Natural killer cell (primary cell): ENCODE results near the gene UTS2R. TPM values are rescaled to one million over a fixed set of nuclear protein-coding genes. Genes with fewer than 3 reads are reported as not detected.

Source experiments
- ATAC-seq, 3 donors: fragments of 150-1000 bp in 2 of 3; fragments of 200-7000 bp in 1 of 3; cut with Tn5 transposase; 1 replicate in 1 of 3; 2 replicates in 2 of 3; pipeline ENCODE4 v1.10.0; 2021; ENCODE audit warnings: mild to moderate bottlenecking in 2 of 3, moderate library complexity in 2 of 3
- DNase-seq, 2 donors: peaks; one replicate each; pipeline versions ENCODE4 v3.0.0 to v3.0.0-alpha.2; 2013 to 2021; ENCODE audit warnings: mixed read lengths in 1 of 2
- H3K27ac ChIP-seq: one replicate; pipeline ENCODE4 v1.5.1; 2013; ENCODE audit warnings: mild to moderate bottlenecking, low read length
- H3K27me3 ChIP-seq: one replicate; pipeline ENCODE4 v1.6.1; 2013; ENCODE audit warnings: low read length; ENCODE audit not compliant: control insufficient read depth, insufficient read depth
- H3K36me3 ChIP-seq: one replicate; pipeline ENCODE4 v1.6.1; 2013; ENCODE audit warnings: low read length; ENCODE audit not compliant: control insufficient read depth, insufficient read depth
- H3K4me1 ChIP-seq: one replicate; pipeline ENCODE4 v1.6.1; 2013; ENCODE audit warnings: low read length; ENCODE audit not compliant: control insufficient read depth, insufficient read depth
- H3K4me3 ChIP-seq: one replicate; pipeline ENCODE4 v1.5.1; 2013; ENCODE audit warnings: low read length
- H3K9me3 ChIP-seq: one replicate; pipeline ENCODE4 v1.6.1; 2013; ENCODE audit warnings: low read length; ENCODE audit not compliant: control insufficient read depth, insufficient read depth
- H3K27ac Mint-ChIP-seq, 2 donors: one replicate each; pipeline ENCODE4 v1.8.0; 2022; ENCODE audit warnings: mild to moderate bottlenecking in 2 of 2, mixed read lengths in 2 of 2, moderate library complexity in 1 of 2
- H3K27me3 Mint-ChIP-seq, 2 donors: one replicate each; pipeline ENCODE4 v1.8.0; 2022; ENCODE audit warnings: low read depth in 2 of 2, mixed read lengths in 2 of 2
- H3K36me3 Mint-ChIP-seq: one replicate; pipeline ENCODE4 v1.8.0; 2022; ENCODE audit warnings: mixed read lengths
- H3K4me1 Mint-ChIP-seq, 2 donors: one replicate each; pipeline ENCODE4 v1.8.0; 2022; ENCODE audit warnings: mixed read lengths in 2 of 2
- H3K4me3 Mint-ChIP-seq: one replicate; pipeline ENCODE4 v1.8.0; 2022; ENCODE audit warnings: mild to moderate bottlenecking, moderate library complexity, mixed read lengths
- H3K9me3 Mint-ChIP-seq, 2 donors: one replicate each; pipeline ENCODE4 v1.8.0; 2022; ENCODE audit warnings: mixed read lengths in 2 of 2
- WGBS: methylation state at CpG from one replicate; pipeline ENCODE4 v1.1.7; 2013; ENCODE audit warnings: missing lambda C conversion rate; ENCODE audit not compliant: insufficient coverage; 5-methylcytosine and 5-hydroxymethylcytosine counted together
- intact Hi-C: fragments of 100-400 bp; cut with micrococcal nuclease; formaldehyde crosslinking; loops from one replicate; pipeline ENCODE4 v1.14.2; 2022
- total RNA-seq, 4 donors: library from RNA; stranded (reverse); fragments of 120-200 nt in 1 of 4; gene quantifications; one replicate each; pipeline versions ENCODE4 v1.2.3 to v1.2.4, GENCODE V29; 2013 to 2022
- TF ChIP-seq, protein P1 (sequence below): fragments of 200-600 bp; IDR thresholded peaks from one replicate; pipeline ENCODE4 v1.8.0; 2022; ENCODE audit warnings: antibody characterized with exemption

UTS2R gene
- total RNA-seq, 3 donors from 2014 or later (not counting 1 experiment from before 2014, with no cell fraction given): 0.28 TPM; not detected in 2

- peaks cover 0 to 4% of the 10 kb centered on the region in 2 donors for H3K27me3 Mint-ChIP-seq
- TF ChIP-seq, protein P1, sequence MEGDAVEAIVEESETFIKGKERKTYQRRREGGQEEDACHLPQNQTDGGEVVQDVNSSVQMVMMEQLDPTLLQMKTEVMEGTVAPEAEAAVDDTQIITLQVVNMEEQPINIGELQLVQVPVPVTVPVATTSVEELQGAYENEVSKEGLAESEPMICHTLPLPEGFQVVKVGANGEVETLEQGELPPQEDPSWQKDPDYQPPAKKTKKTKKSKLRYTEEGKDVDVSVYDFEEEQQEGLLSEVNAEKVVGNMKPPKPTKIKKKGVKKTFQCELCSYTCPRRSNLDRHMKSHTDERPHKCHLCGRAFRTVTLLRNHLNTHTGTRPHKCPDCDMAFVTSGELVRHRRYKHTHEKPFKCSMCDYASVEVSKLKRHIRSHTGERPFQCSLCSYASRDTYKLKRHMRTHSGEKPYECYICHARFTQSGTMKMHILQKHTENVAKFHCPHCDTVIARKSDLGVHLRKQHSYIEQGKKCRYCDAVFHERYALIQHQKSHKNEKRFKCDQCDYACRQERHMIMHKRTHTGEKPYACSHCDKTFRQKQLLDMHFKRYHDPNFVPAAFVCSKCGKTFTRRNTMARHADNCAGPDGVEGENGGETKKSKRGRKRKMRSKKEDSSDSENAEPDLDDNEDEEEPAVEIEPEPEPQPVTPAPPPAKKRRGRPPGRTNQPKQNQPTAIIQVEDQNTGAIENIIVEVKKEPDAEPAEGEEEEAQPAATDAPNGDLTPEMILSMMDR: no peak
- no peak overlapping the region for H3K4me3 ChIP-seq
- H3K27ac Mint-ChIP-seq: no peak overlapping the region
- H3K9me3 Mint-ChIP-seq: no peaks in the 10 kb centered on the region
- H3K36me3 ChIP-seq: no peaks in the 10 kb centered on the region
- no peaks in the 10 kb centered on the region for H3K36me3 Mint-ChIP-seq
- DNase-seq (no peak), ATAC-seq (no peak)
- WGBS: 94% methylated on average over 25 of the region's 25 CpGs
- no peaks in the 10 kb centered on the region for H3K9me3 ChIP-seq
- H3K27ac ChIP-seq: no peak overlapping the region
- peaks cover 36% of the 10 kb centered on the region for H3K4me1 ChIP-seq
- intact Hi-C loops: no loop called here
- H3K4me3 Mint-ChIP-seq: no peak overlapping the region
- H3K27me3 ChIP-seq: peaks cover 3% of the 10 kb centered on the region
- peaks cover 18 to 28% of the 10 kb centered on the region in 2 donors for H3K4me1 Mint-ChIP-seq
These were observed 40.1 kb upstream of the UTS2R start for GRCh38 chr17:82331345-82331939.

GRCh38 chr17:82332669-82333278, 38.8 kb upstream of the UTS2R start:
- no peaks in the 10 kb centered on the region for H3K9me3 Mint-ChIP-seq
- intact Hi-C loops: no loop called here
- H3K4me3 Mint-ChIP-seq: peak overlapping the region; percentile 79
- peak; percentile 61 to 69 (median 63) for ATAC-seq
- no peaks in the 10 kb centered on the region for H3K9me3 ChIP-seq
- WGBS: 15% methylated on average over 32 of the region's 32 CpGs
- no peak overlapping the region for H3K27ac ChIP-seq
- peak overlapping the region; percentile 45 for H3K4me3 ChIP-seq
- H3K36me3 Mint-ChIP-seq: no peaks in the 10 kb centered on the region
- peaks cover 0 to 4% of the 10 kb centered on the region in 2 donors for H3K27me3 Mint-ChIP-seq
- H3K36me3 ChIP-seq: no peaks in the 10 kb centered on the region
- TF ChIP-seq, protein P1: no peak
- H3K4me1 Mint-ChIP-seq: peaks cover 18 to 28% of the 10 kb centered on the region in 2 donors
- peak in 1 of 2 donors; percentile 60 for DNase-seq
- peaks cover 36% of the 10 kb centered on the region for H3K4me1 ChIP-seq
- H3K27ac Mint-ChIP-seq: peak overlapping the region in 1 of 2 donors; percentile 73
- peaks cover 3% of the 10 kb centered on the region for H3K27me3 ChIP-seq

GRCh38 chr17:82333279-82334171, 38.0 kb upstream of the UTS2R start, which contains the start of gene SECTM1:
TSS of gene SECTM1 (minus strand) at chr17:82333766. CDS start at chr17:82327240, 6,526 bp downstream.
- H3K36me3 ChIP-seq: no peaks in the 10 kb centered on the region
- H3K4me3 ChIP-seq: peak within 1 kb of the TSS; percentile 45
- TF ChIP-seq, protein P1: no peak
- no peaks in the 10 kb centered on the region for H3K9me3 ChIP-seq
- Mint-ChIP-seq H3K9me3 (no peaks in the 10 kb centered on the region), H3K36me3 (no peaks in the 10 kb centered on the region), H3K4me3 (peak within 1 kb of the TSS; percentile 99), H3K27ac (peak within 1 kb of the TSS; percentile 84 to 93), H3K4me1 (peaks cover 18 to 28% of the 10 kb centered on the region in 2 donors), H3K27me3 (peaks cover 0 to 4% of the 10 kb centered on the region in 2 donors)
- DNase-seq (peak in 1 of 2 donors; percentile 43), ATAC-seq (peak; percentile 31 to 54 (median 48))
- peak within 1 kb of the TSS; percentile 54 for H3K27ac ChIP-seq
- peaks cover 36% of the 10 kb centered on the region for H3K4me1 ChIP-seq
- peaks cover 3% of the 10 kb centered on the region for H3K27me3 ChIP-seq
- intact Hi-C loops: no loop called here
- 5% methylated on average over 90 of the region's 90 CpGs for WGBS
